Astrocyte (in vitro differentiated cells and primary cell): ENCODE results near the gene KRT83.

Source experiments
- EZH2 ChIP-seq: IDR thresholded peaks from 2 replicates; pipeline ENCODE4 v1.6.1; 2012; ENCODE audit warnings: mild to moderate bottlenecking, low read length, inconsistent platforms; ENCODE audit not compliant: insufficient read depth
- TF ChIP-seq, protein P1 (sequence below): IDR thresholded peaks from 2 replicates; pipeline ENCODE4 v1.5.1; 2011; ENCODE audit warnings: low read depth, mild to moderate bottlenecking, inconsistent platforms, low read length, moderate library complexity; ENCODE audit not compliant: insufficient read depth

DNA sequence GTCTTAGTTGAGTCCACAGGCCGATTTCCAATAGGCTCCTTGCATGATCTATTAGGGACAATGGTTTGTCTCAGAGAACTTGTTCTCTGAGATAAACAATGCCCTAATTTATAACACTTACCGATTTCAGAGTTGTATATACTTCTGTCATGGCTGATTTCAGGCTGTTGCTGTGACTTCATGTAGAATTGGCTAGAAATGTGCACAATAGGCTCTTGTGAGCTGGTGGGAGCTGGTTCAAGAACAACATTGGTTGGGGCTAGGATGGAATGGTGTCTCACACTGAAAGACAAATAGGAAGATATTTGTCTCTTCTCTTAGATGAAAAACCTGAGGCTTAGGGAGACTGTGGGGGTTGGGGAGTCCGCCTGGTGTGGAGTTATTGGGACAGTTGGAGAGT, 53.5 kb downstream of the KRT83 start:
- TF ChIP-seq, protein P1, sequence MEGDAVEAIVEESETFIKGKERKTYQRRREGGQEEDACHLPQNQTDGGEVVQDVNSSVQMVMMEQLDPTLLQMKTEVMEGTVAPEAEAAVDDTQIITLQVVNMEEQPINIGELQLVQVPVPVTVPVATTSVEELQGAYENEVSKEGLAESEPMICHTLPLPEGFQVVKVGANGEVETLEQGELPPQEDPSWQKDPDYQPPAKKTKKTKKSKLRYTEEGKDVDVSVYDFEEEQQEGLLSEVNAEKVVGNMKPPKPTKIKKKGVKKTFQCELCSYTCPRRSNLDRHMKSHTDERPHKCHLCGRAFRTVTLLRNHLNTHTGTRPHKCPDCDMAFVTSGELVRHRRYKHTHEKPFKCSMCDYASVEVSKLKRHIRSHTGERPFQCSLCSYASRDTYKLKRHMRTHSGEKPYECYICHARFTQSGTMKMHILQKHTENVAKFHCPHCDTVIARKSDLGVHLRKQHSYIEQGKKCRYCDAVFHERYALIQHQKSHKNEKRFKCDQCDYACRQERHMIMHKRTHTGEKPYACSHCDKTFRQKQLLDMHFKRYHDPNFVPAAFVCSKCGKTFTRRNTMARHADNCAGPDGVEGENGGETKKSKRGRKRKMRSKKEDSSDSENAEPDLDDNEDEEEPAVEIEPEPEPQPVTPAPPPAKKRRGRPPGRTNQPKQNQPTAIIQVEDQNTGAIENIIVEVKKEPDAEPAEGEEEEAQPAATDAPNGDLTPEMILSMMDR, result no peak
- no peak for TF ChIP-seq EZH2
